ENCODE measurements around the gene TMEM239.

- TF ChIP-seq REST (IDR thresholded peaks at IDR 0.05; ENCODE audit: low read depth, low read length) (no peak), USF2 (IDR thresholded peaks at IDR 0.05; ENCODE audit: borderline replicate concordance, low read depth, low read length) (no peak), MXI1 (IDR thresholded peaks at IDR 0.05; ENCODE audit: low read depth, low read length) (no peak), IRF3 (IDR thresholded peaks at IDR 0.05; ENCODE audit: low read depth, low read length) (no peak), GABPA (IDR thresholded peaks at IDR 0.05; ENCODE audit: low read depth) (no peak), YY1 (IDR thresholded peaks at IDR 0.05; ENCODE audit: low read depth) (no peak), POLR2AphosphoS5 (IDR thresholded peaks at IDR 0.05; ENCODE audit: low read depth, low read length) (no peak), RAD21 (IDR thresholded peaks at IDR 0.05; ENCODE audit: low read length) (no peak)
- TF ChIP-seq, protein P1, sequence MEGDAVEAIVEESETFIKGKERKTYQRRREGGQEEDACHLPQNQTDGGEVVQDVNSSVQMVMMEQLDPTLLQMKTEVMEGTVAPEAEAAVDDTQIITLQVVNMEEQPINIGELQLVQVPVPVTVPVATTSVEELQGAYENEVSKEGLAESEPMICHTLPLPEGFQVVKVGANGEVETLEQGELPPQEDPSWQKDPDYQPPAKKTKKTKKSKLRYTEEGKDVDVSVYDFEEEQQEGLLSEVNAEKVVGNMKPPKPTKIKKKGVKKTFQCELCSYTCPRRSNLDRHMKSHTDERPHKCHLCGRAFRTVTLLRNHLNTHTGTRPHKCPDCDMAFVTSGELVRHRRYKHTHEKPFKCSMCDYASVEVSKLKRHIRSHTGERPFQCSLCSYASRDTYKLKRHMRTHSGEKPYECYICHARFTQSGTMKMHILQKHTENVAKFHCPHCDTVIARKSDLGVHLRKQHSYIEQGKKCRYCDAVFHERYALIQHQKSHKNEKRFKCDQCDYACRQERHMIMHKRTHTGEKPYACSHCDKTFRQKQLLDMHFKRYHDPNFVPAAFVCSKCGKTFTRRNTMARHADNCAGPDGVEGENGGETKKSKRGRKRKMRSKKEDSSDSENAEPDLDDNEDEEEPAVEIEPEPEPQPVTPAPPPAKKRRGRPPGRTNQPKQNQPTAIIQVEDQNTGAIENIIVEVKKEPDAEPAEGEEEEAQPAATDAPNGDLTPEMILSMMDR (IDR thresholded peaks at IDR 0.05), result no peak
- TF ChIP-seq, protein P2, sequence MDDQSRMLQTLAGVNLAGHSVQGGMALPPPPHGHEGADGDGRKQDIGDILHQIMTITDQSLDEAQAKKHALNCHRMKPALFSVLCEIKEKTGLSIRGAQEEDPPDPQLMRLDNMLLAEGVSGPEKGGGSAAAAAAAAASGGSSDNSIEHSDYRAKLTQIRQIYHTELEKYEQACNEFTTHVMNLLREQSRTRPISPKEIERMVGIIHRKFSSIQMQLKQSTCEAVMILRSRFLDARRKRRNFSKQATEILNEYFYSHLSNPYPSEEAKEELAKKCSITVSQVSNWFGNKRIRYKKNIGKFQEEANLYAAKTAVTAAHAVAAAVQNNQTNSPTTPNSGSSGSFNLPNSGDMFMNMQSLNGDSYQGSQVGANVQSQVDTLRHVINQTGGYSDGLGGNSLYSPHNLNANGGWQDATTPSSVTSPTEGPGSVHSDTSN (IDR thresholded peaks at IDR 0.05), result no peak
Observed at GRCh38 chr20:2846698-2847097, 30.5 kb downstream of the TMEM239 start.
